ENCODE results near the gene HAPLN1.

- TF ChIP-seq CTCF (conservative IDR thresholded peaks at IDR 0.05; ENCODE audit: low read length), result no peak
- no peak for TF ChIP-seq EZH2phosphoT487 (IDR thresholded peaks at IDR 0.05; ENCODE audit: borderline replicate concordance)
Observed at GRCh38 chr5:83724935-83725334, 4.3 kb upstream of the HAPLN1 start.

Data from Loucy (cell line).